ENCODE results near the gene PVALEF. TPM values are rescaled to one million over a fixed set of nuclear protein-coding genes. Genes with fewer than 3 reads are reported as not detected.

PVALEF gene
- total RNA-seq, 4 donors from 2014 or later = not detected

DNA sequence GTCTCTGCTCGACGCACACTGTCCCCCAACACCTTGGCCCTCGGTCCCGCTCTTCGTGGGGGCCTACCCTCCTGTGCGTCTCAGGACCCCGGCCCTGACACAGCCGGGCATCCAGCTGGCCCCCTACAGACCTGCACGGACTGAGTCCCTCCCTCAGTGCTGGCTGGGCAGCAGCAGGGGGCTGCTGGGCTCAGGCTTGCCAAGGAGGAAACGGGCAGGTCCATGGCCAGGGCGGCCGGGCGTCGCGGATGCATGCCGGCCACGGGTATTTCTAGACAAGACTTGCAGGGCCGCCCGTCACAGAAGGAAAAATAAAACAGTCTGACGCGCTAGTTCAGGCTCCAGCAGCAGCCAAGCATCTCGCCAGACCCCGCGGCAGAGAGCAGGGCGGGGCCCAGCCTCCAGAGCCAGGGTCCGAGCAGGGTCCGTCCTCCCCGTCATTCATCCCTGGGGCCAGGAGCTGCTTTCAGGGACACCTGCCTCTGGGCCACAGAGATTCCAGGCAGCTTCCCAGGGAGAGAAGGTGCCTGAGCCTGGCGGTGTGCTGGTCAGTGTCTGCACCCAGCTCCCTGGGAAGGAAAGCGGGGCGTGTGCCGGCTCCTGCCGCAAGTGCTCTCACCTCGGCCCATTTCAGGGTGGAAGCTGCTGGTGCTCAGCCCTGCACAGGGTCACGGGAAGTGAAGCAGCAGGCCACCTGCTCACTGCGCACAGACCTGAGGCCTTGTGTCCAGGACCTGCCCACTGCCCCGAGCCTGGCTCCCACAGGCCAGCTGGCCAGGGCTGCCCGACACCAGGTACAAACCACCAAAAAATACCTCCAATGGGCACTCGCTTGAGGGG, 7.2 kb upstream of the PVALEF start:
- Histone ChIP-seq H3K27ac (replicated peaks in 1 of 4) (no peak overlapping the region), H3K9me3 (no peaks in the 10 kb centered on the region)

DNA sequence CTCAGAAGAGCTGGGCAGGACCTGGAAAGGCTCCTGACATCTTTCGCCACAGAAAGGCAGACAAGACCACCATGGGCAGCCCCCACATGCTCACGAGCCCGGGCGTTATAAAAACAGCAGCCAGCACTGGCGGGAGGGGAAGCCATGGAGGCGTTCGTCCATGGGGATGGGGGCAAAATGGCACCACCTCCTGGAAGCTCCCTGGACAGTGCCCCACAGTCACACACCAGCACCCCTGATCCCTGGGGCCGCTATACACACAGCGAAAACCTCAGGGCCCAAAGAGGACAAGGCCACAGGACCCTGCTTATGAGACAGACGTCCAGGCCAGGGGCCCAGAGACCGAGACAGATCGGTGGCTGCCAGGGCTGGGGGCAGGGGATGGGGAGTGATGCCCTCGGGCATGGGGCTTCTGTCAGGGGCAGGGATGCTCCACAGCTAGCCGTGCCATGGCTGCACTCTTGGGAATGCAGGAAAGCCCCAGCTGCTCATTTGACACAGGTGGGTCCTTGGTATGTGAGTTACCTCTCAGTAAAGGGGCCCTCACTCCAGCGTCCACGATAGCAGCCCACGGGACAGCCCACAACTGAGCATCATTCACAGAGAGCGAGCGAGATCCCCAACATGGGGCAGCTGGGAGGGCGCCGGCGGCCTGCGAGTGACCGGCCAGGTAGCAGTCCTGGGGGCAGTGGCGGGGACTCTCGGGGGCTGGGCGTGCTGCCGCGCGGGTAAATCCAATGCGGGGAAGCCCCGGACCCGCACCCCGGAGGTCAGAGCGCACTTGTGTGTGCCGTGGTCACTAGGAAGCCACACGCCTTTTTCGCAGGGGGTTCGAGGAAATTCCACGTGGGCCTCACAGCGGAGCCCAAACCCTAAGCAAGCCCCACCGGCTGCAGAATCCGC, 6.4 kb upstream of the PVALEF start:
- Histone ChIP-seq H3K9me3 (no peaks in the 10 kb centered on the region), H3K27ac (replicated peaks in 1 of 4) (no peak overlapping the region), H3K4me1 (peaks cover 0 to 12% (median 7%) of the 10 kb centered on the region in 4 donors), H3K36me3 (no peaks in the 10 kb centered on the region), H3K4me3 (no peak overlapping the region), H3K27me3 (peaks cover 0 to 4% (median 0%) of the 10 kb centered on the region in 4 donors)
- no peak for DNase-seq (ENCODE audit: extremely low spot score)
- 92% methylated on average over 36 of the region's 43 CpGs for WGBS
- TF ChIP-seq POLR2AphosphoS5 (IDR thresholded peaks at IDR 0.05) (no peak), EP300 (IDR thresholded peaks at IDR 0.05) (no peak), POLR2A (IDR thresholded peaks at IDR 0.05; ENCODE audit: low read depth) (no peak)
- TF ChIP-seq, protein P1, sequence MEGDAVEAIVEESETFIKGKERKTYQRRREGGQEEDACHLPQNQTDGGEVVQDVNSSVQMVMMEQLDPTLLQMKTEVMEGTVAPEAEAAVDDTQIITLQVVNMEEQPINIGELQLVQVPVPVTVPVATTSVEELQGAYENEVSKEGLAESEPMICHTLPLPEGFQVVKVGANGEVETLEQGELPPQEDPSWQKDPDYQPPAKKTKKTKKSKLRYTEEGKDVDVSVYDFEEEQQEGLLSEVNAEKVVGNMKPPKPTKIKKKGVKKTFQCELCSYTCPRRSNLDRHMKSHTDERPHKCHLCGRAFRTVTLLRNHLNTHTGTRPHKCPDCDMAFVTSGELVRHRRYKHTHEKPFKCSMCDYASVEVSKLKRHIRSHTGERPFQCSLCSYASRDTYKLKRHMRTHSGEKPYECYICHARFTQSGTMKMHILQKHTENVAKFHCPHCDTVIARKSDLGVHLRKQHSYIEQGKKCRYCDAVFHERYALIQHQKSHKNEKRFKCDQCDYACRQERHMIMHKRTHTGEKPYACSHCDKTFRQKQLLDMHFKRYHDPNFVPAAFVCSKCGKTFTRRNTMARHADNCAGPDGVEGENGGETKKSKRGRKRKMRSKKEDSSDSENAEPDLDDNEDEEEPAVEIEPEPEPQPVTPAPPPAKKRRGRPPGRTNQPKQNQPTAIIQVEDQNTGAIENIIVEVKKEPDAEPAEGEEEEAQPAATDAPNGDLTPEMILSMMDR (IDR thresholded peaks at IDR 0.05) = no peak
- intact Hi-C loops (cut with DNase I) = no loop called here

More for the DNA sequence above, 7.2 kb upstream of the PVALEF start:
- Histone ChIP-seq H3K27me3 (peaks cover 0 to 4% (median 0%) of the 10 kb centered on the region in 4 donors), H3K4me3 (no peak overlapping the region), H3K36me3 (no peaks in the 10 kb centered on the region), H3K4me1 (peaks cover 0 to 18% (median 7%) of the 10 kb centered on the region in 4 donors)
- DNase-seq (ENCODE audit: extremely low spot score) = no peak
- TF ChIP-seq, protein P1 (IDR thresholded peaks at IDR 0.05) = no peak
- TF ChIP-seq EP300 (IDR thresholded peaks at IDR 0.05) (no peak), POLR2AphosphoS5 (IDR thresholded peaks at IDR 0.05) (no peak)
- intact Hi-C loops (cut with DNase I) = no loop called here
- WGBS = 89% methylated on average over 21 of the region's 39 CpGs

DNA sequence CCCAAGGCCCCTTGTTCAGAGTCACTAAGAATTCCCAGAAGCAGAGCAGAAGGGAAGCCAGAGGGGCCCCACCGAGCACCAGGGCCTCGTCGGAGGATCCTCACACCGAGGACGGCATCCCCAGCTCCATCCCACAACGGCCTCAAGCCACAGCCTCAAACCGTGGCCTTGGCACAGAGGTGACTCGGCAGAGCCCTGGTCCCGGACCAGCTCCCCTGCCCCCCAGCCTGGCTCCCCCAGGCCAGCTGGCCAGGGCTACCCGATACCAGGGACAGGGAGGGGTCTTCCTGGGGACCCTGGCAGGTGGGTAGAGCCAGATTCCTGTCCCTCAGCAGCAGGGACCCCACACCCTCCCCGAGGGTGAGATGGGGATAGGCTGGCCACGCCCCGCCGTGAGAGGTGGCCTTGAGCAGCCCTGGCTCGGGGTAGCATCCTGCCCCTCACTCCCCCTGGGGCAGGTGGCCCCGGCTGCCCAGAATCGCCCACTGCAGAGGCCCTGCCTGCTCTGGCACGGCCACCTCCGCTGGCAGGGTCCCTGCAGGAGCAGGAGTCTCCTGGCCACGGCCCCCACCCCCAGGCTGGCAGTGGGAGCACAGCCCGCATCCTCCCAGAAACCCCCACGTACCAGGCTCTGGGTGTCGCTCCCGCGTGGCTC, 5.6 kb upstream of the PVALEF start:
- H3K27me3 ChIP-seq = peaks cover 0 to 4% (median 0%) of the 10 kb centered on the region in 4 donors
- no peaks in the 10 kb centered on the region for H3K36me3 ChIP-seq
- peaks cover under 1 to 17% (median 13%) of the 10 kb centered on the region in 4 donors for H3K4me1 ChIP-seq
- peak overlapping the region in 1 of 4 donors; percentile 30 for H3K27ac ChIP-seq (replicated peaks in 1 of 4)
- WGBS = 92% methylated on average over 9 of the region's 25 CpGs
- peak overlapping the region; percentile 34 to 48 (median 38) for H3K4me3 ChIP-seq
- H3K9me3 ChIP-seq = no peaks in the 10 kb centered on the region
- TF ChIP-seq, protein P1 (IDR thresholded peaks at IDR 0.05) = no peak
- no peak for TF ChIP-seq POLR2A (IDR thresholded peaks at IDR 0.05; ENCODE audit: low read depth)
- no peak for TF ChIP-seq EP300 (IDR thresholded peaks at IDR 0.05)
- no peak for TF ChIP-seq POLR2AphosphoS5 (IDR thresholded peaks at IDR 0.05)
- DNase-seq (ENCODE audit: extremely low spot score) = no peak
- intact Hi-C loops (cut with DNase I) = no loop called here

DNA sequence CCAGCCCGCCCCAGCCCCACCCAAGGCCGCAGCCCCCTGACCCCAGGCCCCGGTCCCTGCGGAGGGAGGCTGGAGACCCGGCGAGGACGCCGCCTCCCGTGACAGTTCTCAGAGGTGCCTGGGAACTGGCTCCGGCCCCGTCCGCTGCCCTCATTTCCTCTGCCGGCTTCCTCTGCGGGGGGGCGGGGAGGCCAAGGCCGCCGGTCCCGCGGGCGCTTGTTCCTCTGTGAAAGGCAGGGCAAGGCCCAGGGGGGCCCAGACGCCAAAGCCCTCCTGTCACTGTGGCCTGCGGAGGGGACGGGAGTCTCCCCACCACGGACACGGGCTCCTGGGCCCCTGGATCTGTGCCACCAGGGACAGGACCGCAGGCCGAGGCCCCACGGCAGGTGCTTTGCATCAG, 5.0 kb upstream of the PVALEF start:
- intact Hi-C loops (cut with DNase I) = no loop called here
- H3K27me3 ChIP-seq = peaks cover 0 to 4% (median 0%) of the 10 kb centered on the region in 4 donors
- H3K27ac ChIP-seq (replicated peaks in 1 of 4) = peak overlapping the region in 1 of 4 donors; percentile 30
- no peaks in the 10 kb centered on the region for H3K9me3 ChIP-seq
- H3K4me3 ChIP-seq = peak overlapping the region; percentile 34 to 48 (median 38)
- DNase-seq (ENCODE audit: extremely low spot score) = no peak
- no peaks in the 10 kb centered on the region for H3K36me3 ChIP-seq
- H3K4me1 ChIP-seq = peaks cover 6 to 23% (median 19%) of the 10 kb centered on the region in 4 donors
- TF ChIP-seq POLR2AphosphoS5 (IDR thresholded peaks at IDR 0.05) (peak; percentile 8 to 18), POLR2A (IDR thresholded peaks at IDR 0.05; ENCODE audit: low read depth) (no peak)
- WGBS = 17% methylated on average over 3 of the region's 28 CpGs

Measured in esophagus muscularis mucosa (tissue), 4 donors.